ENCODE results near the gene TP53I13. TPM values are rescaled to one million over a fixed set of nuclear protein-coding genes. Genes with fewer than 3 reads are reported as not detected.

The TP53I13 gene
- total and polyA plus RNA-seq, 10 of the 15 experiments (the other 5 are each of a cell fraction or from before 2014, with no cell fraction given) = 0.31 to 45.1 (median 19.5) TPM; not detected in 1

DNA sequence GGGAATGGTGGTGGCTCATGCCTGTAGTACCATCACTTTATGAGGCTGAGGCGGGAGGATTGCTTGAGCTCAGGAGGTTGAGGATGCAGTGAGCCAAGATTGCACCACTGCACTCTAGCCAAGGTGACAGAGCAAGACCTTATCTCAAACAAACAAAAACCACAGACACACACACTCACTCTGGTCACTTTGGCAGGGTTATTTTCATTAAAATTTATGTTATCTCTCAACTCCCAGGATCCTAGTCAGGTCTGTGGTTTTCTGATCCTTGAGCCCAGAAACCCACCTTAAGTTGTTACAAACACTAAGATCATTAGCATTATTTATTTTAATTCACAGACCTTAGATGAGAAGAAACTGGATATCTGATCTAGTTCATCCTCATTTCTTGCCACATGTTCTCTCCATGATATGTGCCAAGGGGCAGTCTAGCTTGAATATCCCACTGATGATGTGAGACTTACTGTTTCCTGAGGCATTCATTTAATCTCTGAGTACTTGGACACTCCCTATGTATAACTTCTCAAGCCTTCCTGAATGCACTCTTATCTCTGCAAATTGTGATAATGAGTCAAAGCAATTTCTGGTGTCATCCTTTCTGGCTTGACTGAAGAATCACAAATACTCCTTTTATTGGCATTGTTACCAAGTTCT, 11.3 kb upstream of the TP53I13 start (continued):
- no peak for TF ChIP-seq NFYB (IDR thresholded peaks at IDR 0.05; ENCODE audit: insufficient read depth, low read depth, low read length)

DNA sequence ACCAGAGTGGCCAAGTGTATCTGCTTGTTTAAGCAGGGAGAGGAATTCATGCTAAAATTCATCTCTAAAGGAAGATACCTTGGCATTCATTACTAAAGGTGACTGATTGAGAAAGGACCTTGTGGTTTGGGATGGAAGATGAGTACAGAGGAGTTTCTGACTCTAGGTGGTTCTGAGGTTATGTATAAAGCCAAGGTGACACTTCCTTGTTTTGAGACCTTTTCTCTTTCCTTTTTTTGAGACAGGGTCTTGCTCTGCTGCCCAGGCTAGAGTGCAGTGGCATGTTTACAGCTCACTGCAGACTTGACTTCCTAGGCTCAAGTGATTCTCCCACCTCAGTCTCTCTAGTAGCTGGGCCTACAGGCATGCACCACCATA, 10.8 kb upstream of the TP53I13 start:
- ChIA-PET CTCF (interaction anchor here (1.9 to 2.1 kb wide), 2 partner anchors 8 to 24 kb away, joined by 5 to 11 read pairs; no protein-coding TSS in a partner anchor), RAD21 (ENCODE audit: unreplicated experiment) (interaction anchor here (1.9 kb wide), 1 partner anchor 188 kb away, joined by 5 read pairs; no protein-coding TSS in a partner anchor), POLR2A (no interaction called here), SMC1A (ENCODE audit: uncharacterized antibody, unreplicated experiment) (no interaction called here)
- intact Hi-C loops (cut with micrococcal nuclease; ENCODE audit: unreplicated experiment) = no loop called here
- Histone ChIP-seq H3K4me3 (no peak overlapping the region), H3K27ac (ENCODE audit: control insufficient read depth, insufficient read depth) (no peak overlapping the region), H3K4me2 (ENCODE audit: control insufficient read depth, insufficient read depth) (no peak overlapping the region), H3K9ac (ENCODE audit: control insufficient read depth, insufficient read depth, low read length) (no peak overlapping the region), H4K20me1 (ENCODE audit: control insufficient read depth, insufficient read depth) (no peaks in the 10 kb centered on the region), H3K79me2 (ENCODE audit: control insufficient read depth, insufficient read depth, low read length) (no peaks in the 10 kb centered on the region), H3K27me3 (replicated peaks in 1 of 2; ENCODE audit: control insufficient read depth in 2 of 2, insufficient read depth in 2 of 2, low read length in 1 of 2) (no peaks in the 10 kb centered on the region), H3K36me3 (ENCODE audit: control insufficient read depth in 2 of 2, insufficient read depth in 2 of 2, low read length in 1 of 2) (peaks cover under 1 to 3% of the 10 kb centered on the region in 2 experiments; a peak in 2 of 4 replicates), H3K4me1 (ENCODE audit: control insufficient read depth, insufficient read depth, low read length) (peaks cover 45% of the 10 kb centered on the region), H3K9me3 (replicated peaks; ENCODE audit: control insufficient read depth, insufficient read depth, low read length) (no peaks in the 10 kb centered on the region), H2AFZ (ENCODE audit: control insufficient read depth, low read depth, low read length) (no peak overlapping the region)
- peak; percentile 58 for ATAC-seq
- FAIRE-seq = peak; percentile 90
- peak; percentile 77 for TF ChIP-seq RUNX3 (IDR thresholded peaks at IDR 0.05; ENCODE audit: low read length)
- TF ChIP-seq HDGF (IDR thresholded peaks at IDR 0.05) = no peak
- 0 out of 2 replicates have a peak, but pooled peaks have one; percentile 29 for TF ChIP-seq EED (IDR thresholded peaks at IDR 0.05; ENCODE audit: low read depth)
- no peak for TF ChIP-seq SRF (IDR thresholded peaks at IDR 0.05; ENCODE audit: low read depth in 2 of 2, low read length in 2 of 2)
- TF ChIP-seq IRF4 (IDR thresholded peaks at IDR 0.05; ENCODE audit: low read depth, low read length) = no peak
- no peak for TF ChIP-seq RELA (IDR thresholded peaks at IDR 0.05; ENCODE audit: borderline replicate concordance, partially characterized antibody)
- no peak for TF ChIP-seq JUNB (IDR thresholded peaks at IDR 0.05)
- TF ChIP-seq STAT3 (IDR thresholded peaks at IDR 0.05; ENCODE audit: low read depth, low read length) = no peak
- no peak for TF ChIP-seq ZNF217 (IDR thresholded peaks at IDR 0.05)
- TF ChIP-seq SPI1 (IDR thresholded peaks at IDR 0.05; ENCODE audit: borderline replicate concordance, insufficient read depth, low read depth, low read length) = peak; percentile 60; the same call in 1 of the 2 replicates
- TF ChIP-seq ETV6 (conservative IDR thresholded peaks at IDR 0.05 in 1 of 2, IDR thresholded peaks at IDR 0.05 in 1 of 2; ENCODE audit: borderline replicate concordance in 1 of 2, low read depth in 1 of 2) = peak in 1 of 2 experiments; percentile 21; a peak in 1 of 4 replicates
- 0 out of 4 replicates have a peak, but pooled peaks have one; percentile 10 to 20 for TF ChIP-seq IKZF2 (IDR thresholded peaks at IDR 0.05)
- TF ChIP-seq RBBP5 (conservative IDR thresholded peaks at IDR 0.05) = no peak
- no peak for TF ChIP-seq RAD21 (IDR thresholded peaks at IDR 0.05; ENCODE audit: insufficient read depth, low read depth, low read length)
- no peak for TF ChIP-seq CBFB (IDR thresholded peaks at IDR 0.05; ENCODE audit: low read depth)
- TF ChIP-seq, protein P1, sequence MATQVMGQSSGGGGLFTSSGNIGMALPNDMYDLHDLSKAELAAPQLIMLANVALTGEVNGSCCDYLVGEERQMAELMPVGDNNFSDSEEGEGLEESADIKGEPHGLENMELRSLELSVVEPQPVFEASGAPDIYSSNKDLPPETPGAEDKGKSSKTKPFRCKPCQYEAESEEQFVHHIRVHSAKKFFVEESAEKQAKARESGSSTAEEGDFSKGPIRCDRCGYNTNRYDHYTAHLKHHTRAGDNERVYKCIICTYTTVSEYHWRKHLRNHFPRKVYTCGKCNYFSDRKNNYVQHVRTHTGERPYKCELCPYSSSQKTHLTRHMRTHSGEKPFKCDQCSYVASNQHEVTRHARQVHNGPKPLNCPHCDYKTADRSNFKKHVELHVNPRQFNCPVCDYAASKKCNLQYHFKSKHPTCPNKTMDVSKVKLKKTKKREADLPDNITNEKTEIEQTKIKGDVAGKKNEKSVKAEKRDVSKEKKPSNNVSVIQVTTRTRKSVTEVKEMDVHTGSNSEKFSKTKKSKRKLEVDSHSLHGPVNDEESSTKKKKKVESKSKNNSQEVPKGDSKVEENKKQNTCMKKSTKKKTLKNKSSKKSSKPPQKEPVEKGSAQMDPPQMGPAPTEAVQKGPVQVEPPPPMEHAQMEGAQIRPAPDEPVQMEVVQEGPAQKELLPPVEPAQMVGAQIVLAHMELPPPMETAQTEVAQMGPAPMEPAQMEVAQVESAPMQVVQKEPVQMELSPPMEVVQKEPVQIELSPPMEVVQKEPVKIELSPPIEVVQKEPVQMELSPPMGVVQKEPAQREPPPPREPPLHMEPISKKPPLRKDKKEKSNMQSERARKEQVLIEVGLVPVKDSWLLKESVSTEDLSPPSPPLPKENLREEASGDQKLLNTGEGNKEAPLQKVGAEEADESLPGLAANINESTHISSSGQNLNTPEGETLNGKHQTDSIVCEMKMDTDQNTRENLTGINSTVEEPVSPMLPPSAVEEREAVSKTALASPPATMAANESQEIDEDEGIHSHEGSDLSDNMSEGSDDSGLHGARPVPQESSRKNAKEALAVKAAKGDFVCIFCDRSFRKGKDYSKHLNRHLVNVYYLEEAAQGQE (IDR thresholded peaks at IDR 0.05; ENCODE audit: low read depth, low read length) = no peak
- BruUV-seq (replicated peaks) = no TSS peak
- in situ Hi-C loops (cut with MboI) = no loop called here
- no peak for DNase-seq (ENCODE audit: low read depth, low spot score)
